IPS DF 4.7 (cell line): Measurements from ENCODE around the gene NFKBIZ.

Experiments used
- DNase-seq: peaks from one replicate; pipeline ENCODE4 v3.0.0-alpha.2; 2013; ENCODE audit warnings: low spot score; ENCODE audit errors: extremely low read depth

Gene NFKBIZ

DNA sequence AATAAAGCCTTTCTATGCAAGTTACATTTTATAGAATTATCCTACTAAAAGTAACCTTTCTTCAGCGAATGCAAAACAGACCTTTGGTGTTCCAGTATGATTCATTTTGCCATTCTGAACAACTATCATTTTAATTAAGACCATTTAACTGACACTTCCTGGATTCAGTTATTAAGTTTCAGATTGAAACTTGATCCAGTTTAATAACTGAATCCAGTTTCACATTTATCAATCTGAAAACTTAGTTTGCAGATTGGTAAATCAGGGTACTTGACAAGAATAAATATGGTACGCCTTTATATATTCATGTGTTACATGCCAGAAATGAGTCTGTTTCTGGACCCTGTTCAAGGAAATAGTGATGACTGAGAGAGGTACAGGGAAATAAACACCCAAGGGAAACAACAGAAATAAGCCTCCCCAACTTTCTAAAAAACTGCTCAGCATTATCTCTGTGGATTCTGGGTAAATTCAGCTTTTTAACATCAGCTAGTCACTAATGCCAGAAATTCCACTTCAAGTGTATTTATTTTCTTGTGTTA, 23.3 kb upstream of the NFKBIZ start:
- DNase-seq, result no peak

DNA sequence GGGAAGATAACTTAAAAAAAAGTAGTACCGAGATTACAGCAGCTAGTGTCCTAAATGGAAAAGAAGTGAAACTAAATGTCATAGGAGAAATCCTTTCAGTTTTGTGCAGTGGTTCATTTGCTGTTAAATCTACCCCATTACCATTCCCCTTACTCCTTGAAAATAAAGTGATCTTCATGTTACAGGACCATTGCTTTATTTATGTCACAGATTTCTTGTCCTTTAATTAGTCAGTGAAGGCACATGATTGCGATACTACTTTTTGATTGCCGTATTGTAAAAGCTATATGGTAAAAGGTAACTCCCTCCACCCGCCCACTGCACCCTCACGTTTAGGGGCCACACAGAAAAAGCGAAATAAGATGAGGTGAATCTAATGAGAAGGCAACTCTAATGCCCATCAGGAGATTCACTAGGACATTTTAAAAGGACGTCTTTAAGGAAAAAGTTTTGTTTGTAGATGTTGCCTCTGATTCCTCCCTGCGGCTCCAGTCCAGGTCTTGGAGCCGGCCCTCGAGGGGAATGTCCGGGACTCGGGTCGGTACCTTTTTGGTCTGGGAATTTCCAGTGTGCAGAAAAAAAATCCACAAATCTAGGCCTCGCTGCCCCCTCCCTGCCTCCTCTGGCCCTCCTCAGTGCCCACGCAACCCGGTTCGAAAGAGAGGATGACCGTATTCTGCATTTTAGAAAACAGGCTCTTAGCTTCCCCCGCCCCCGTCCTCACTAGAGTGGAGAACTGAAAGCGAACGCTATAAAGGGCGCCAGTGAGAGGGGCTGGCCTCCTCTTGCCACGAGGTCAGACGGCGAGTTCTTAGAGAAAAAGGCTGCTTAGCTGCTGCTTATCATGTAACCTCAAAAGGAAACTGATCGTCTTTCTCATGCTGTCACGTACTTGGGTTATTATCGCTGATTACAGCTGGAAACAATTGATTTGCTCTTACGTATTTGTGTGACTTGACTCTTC, 21.8 kb upstream of the NFKBIZ start:
- DNase-seq, result no peak

DNA sequence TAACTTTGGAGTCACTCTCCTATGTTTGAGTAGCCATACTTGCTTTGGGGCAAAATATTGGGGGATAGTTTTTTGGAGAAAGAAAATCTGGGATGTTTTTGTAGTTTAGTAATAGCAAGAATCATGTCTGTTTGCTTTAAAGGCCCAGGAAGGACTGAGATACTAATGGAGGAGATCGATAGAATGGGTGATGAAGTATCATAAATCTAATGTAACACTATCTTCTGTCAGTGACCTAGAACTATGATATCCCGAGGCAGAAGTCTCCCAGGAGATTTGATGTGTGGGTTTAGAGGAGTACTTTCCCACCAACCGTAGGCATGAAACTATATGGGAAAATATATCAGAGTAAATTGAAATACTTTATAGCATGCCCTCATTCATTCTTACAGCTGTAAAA, 21.0 kb upstream of the NFKBIZ start:
- DNase-seq, result no peak

GRCh38 chr3:101828691-101829436, 20.4 kb upstream of the NFKBIZ start:
- DNase-seq, result no peak

DNA sequence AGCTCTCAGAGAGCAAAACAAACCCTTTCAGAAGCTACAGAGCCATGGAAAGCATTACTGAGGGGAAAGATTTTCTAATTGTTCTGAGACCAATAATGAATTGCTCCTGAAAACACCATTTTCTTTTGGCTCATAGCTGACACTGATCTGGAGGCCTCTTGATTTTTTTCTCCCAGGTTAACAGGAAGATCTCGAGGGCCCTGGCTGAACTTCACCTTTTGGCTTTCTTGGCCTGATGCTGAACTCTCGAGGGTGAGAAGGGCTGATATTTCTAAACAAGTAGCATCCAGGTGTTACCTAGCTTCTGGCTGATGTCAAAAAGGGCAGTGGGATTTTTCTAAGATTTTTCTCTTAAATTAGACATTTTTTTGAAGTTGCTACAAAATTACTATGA, 19.9 kb upstream of the NFKBIZ start:
- no peak for DNase-seq

- no peak for DNase-seq
These were observed 19.4 kb upstream of the NFKBIZ start for GRCh38 chr3:101829874-101830273.

- no peak for DNase-seq
These were observed 15.8 kb upstream of the NFKBIZ start for GRCh38 chr3:101833446-101833974.

- no peak for DNase-seq
These were observed 13.6 kb upstream of the NFKBIZ start for GRCh38 chr3:101835676-101836075.

DNA sequence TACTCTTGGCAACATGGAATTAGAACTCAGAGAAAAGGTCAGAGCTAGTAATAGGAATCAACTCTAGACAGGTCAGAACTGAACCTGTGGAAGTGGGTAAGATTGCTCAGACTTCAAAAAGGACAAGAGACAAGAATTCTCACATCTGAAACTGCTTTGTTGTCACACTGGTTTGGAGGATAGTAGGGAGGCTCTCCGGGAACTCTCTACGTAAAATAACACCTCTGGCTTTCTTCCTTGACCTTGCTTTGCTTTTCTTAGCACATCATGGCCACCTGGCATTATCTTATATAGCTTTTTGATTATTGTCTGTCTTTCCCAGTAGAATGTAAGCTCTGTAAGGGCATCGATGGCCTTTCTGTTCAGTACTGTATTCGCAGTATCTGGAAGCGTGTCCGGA, 13.2 kb upstream of the NFKBIZ start:
- no peak for DNase-seq

DNA sequence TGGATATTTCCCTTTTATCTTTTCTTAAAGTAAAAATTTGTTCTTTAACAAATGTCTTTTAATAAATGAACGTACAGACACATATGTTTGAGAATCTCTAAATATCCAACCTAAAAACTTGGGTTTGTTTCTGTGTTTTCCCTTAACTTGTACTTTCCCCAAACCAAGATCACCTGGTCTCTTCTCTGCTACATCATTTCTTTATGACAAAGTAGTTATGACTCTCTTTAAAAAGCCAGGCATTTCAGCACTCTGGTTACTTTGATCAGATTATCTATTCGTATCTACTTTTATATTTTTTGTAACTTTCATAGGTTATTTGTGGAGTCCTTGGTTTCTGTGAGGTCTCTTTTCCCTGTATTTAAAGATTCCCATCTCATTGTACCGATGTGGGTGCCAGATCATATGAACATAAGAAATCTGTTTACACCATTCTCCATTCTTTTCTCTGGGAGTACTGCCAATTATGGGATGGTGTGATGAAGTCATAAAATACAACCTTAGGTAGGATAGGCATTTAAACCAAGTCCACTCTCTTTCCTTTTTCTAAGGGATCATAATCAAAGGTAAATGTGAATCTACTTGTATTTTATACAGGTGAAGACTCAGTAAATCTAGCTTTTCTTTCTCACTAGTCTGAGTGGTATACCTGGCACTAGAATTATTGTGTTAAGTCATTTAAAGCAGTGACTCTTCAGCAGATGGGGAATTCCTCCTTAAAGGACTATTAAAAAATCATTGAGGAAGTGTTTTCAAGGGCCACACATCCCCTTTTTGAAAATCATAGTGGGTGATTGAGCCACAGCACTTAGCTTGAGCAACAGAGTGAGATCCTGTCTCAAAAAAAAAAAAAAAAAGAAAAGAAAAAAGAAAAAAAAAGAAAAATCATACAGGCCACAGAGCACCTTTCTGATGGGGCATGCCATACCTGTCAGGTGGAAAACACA, 12.4 kb upstream of the NFKBIZ start:
- DNase-seq, result no peak

GRCh38 chr3:101838691-101839090, 10.6 kb upstream of the NFKBIZ start:
- no peak for DNase-seq

DNA sequence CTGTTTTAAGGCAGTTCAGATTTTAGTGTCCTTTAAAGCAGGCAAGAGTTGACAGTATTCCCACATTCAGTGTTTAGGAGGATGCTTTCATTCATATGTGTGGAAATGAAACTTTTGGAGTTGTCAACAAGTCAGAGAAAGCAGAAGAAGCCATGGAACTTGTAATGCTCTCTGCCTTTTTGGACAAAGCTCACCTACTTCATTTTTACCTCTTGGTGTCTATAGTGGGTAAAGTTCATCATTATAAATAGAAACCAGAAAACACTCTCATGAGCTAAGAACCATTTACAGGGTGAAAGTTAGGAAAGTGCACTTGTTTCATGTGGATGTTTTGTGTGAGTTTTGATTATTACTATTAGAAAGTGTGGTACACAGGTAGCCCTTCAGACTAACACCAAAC, 9.2 kb upstream of the NFKBIZ start:
- no peak for DNase-seq

DNA sequence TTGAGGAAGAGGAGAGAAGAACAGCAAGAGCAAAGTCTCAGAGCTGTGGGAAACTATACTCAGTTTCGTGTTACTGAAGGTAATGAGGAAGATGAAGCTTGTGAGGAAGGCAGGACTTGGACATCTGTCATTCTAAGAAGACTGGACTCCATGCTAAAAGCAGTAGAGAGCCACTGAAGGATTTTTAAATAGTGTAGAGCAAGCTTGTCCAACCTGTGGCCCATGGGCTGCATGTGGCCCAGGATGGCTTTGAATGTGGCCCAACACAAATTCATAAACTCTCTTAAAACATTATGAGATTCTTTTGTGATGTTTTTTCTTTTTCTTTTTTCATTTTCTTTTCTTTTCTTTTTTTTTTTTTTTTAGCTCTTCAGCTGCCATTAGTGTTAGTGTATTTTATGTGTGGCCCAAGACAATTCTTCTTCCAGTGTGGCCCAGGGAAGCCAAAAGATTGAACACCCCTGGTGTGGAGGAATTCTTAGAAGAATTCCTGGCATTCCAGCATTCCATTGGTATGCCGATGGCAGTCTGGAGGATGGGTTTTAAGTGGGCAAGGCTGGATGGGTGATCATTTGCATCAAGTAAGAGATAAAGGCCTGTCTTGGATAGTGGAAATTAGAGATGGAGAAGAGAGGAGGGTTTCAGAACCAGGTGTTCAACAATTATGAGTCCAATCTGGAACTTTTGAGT, 6.9 kb upstream of the NFKBIZ start:
- DNase-seq, result peak; percentile 91

- no peak for DNase-seq
These were observed 6.4 kb upstream of the NFKBIZ start for GRCh38 chr3:101842935-101843330.

GRCh38 chr3:101845425-101845824, 3.9 kb upstream of the NFKBIZ start:
- DNase-seq, result no peak

DNA sequence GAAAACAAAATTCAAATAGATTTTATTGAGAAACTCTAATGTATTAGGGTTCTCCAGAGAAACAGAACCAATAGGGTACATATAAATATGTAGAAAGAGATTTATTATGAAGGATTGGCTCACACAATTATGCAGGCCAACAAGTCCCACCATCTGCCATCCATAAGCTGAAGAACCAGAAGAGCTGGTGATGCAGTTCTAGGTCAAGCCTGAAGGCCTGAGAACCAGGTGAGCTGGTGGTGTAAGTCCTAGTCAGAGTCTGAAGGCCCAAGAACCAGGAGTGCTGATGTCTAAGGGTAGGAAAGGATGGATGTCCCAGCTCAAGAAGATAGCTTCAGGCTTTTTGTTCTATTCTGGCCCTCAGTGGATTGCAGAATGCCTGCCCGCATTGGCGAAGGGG, 2.6 kb upstream of the NFKBIZ start:
- no peak for DNase-seq

GRCh38 chr3:101847328-101847727, 2.0 kb upstream of the NFKBIZ start:
- DNase-seq, result no peak

- DNase-seq, result no peak
These were observed 988 bp upstream of the NFKBIZ start for GRCh38 chr3:101848326-101848725.

- DNase-seq, result no peak
These were observed 466 bp downstream of the NFKBIZ start for GRCh38 chr3:101849714-101850245.
